ENCODE measurements around the gene SELP.

SELP gene

DNA sequence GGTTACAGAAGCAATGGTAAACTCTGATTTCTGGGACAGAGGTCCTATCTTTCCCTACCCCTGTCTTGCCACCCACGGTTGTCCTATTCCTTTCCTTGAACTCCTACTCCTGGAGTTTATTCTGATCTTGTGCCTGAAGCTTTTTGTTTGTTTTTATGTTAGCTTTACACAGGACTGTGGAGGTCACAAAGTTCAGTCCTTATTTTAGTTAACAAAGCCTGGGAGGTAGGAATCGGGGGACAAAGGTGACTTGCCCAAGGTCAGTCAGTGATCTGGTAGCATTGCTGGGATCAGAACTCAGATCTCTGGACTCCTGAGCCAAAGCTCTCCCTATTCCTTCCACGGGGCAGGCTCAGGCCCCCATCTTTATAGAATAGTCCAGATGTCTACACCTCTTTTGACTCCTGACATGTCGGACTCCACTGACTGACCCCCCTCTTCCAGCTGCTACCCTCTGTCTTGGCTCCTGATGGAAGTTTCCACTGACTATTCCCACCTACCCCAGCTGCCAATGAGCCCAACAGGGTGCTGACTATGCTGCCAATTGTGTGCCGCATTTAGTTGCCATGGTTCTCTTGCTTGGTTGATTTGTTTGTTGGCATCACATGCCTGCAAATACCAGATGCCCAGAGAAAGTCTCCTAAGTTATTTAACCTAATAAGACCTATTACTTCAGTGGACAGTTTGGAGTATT lies 53.5 kb downstream of the SELP start:
- DNase-seq (ENCODE audit: low read depth): no peak

DNA sequence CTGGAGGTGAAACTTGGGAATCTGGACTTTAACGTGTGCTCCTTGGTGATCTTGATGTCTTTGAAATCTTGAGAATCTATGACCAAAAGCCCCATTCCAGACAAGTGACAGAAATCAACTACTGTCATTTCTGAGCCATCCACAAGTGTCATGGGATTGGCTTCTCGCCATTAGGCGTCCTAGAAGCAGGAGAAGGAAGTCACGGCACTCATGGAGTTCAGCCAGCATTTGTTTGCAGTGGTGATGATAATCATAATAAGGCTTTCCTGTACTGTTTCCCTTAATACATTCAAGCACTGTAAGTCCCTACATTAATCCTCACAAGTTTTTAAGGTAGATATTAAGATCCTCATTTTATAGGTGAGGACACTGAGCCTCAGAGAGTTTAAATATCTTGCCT lies 55.6 kb downstream of the SELP start:
- DNase-seq (ENCODE audit: low read depth): no peak

DNA sequence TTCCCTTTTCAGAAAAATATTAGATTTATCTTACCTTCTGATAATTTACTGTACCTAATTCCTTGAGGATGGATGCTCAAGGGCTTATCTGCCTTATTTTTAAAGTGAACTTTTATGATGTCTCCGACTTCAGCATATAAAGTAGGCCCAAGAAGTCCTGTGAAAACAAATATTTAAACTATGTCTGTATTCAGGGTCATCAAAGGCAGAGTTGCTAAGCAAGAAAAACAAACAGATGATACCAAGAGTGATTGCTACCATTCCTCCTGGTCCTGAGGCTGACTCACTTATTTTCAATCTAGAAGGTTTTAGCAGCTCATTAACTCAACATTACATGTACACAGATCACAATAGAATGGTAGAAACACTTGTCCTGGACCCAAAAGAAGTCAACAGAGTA lies 57.7 kb downstream of the SELP start:
- DNase-seq (ENCODE audit: low read depth): no peak

DNA sequence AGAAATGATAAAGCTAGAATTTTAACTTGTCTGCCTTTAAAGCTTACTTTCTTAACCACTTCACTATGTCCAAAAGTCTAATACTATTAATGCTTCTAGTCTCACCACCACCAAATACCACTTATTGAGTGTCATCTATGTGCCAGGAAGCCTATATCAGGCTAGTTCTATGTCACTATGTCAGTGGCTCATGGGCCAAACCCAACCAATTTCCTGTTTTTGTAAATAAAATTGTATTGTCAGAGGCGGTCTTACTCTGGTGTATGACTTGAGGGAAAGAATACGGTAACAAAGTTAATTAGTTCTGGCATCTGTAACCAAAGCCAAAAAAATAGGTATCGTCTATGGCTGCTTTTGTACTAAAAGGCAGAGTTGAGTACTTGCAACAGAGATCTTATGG lies 58.5 kb downstream of the SELP start:
- no peak for DNase-seq (ENCODE audit: low read depth)

DNA sequence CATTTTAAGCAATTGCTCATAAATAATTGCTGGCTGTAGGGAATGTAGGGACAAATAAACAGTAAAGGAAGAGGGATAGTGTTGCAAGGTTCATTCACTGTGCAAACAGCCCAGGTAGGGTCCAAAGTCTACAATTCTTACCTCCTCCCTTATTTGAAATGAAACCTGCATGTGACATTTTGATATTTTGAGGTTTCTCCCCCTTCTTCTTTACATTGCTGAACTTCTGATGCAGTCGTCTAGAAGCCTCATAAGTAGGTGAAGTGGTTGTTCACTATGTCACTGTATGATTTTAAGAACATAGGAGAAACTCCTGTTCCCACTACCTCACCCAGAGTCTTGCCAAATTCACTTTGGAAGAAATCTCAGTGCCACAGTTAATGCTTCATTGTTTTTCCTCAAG lies 59.8 kb downstream of the SELP start:
- no peak for DNase-seq (ENCODE audit: low read depth)

DNA sequence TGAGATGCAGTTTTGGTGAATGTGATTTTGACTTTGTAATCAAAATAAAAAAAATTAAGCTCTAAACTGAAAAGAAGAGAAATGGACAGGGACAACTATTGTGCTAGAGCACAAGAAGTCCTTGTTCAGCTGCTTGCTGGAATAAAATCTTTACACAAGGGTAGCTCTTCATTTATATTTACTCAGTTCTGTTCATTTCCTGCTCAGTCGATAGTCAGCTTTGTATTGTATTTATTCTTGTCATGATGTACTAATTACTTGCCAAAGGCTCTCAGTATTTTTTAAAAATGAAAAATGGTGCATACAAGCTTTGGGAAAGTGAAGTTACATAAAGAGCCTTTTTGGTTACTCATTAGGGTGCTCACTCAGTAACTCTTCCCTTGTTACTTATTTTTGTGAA lies 61.4 kb downstream of the SELP start:
- DNase-seq (ENCODE audit: low read depth): no peak

DNA sequence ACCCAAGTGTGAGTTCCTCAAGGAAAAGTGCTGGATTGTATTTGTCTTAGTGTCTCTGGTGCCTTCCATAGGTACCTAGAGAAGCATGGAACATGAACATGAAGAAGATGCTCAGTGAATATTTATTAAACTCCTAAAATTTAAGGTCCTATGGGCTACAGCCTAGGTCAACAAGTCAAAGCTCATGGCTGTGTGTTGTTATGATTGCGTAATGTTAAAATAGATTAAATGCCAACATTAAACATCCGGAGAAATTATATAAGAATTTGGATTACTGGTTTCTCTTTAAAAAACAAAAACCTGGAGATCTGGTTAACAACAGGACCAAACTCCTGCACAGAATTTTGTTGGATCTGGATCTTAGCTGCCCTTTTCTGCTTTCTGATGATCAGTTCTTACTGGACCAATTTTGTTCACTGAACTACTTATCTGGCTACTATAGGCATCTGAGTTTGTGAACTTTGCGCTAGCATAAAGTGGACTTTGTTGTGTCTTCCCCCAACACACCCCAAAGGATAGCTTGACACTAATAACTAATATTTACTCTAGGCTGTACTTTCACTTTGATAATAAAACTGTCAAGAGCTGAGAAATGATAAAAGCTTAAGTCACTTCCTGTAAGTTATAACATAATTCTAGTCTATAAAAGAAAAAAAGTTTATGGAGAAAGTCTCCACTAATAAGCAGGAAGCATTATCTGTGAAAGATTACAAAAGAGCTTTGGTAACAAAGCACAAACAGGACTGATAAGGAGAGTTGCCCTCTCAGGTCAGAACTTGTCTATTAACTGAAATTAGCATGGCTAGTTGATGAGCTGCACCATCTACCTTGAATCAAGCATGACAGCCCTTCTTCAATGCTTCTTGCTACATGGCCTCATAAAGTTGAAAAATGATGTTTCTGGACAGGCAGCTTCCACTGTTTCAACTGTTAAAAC lies 64.3 kb downstream of the SELP start:
- DNase-seq (ENCODE audit: low read depth): no peak

DNA sequence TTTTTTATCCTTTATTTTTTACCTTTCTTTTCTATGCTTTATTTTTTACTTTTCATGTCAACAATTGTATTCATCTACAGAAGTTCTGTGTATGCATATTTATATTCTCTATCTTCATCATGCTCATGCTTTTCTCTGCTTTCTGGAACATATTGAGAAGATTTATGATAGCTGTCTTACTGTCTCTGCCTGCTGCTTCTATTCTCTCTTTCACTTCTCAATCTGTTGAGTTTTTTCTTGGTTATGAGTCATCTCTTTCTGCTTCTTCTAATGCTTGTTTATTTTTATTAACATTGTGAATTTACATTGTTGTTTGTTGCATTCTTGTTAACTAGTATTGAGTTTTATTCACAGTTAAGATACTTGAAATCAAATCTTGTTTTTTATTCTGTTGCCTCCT lies 66.3 kb downstream of the SELP start:
- DNase-seq (ENCODE audit: low read depth): no peak

DNA sequence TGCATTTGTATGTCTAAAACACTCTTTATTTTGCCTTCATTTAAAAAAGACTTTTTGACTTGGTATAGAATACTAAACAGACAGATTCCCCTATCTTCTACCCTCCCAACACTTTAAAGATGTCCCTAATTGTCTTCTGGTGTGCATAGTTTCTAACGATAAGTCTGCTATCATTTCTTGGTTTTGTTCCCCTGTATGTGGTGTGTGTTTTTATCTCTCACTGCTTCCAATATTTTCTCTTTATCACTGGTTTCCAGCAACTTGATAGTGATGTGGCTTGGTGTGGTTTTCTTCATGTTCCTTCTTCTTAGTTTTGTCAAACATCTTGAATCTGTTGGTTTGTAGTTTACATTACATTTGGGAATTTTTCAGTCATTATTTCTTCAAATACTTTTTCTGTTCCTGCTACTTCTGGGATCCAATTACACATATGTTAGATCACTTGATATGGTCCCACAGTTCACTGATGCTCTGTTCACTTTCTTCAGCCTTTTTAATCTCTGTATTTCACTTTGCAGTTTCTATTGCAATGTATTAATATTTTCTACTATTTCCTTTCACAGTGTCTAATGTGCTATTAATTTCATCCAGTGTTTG lies 66.8 kb downstream of the SELP start:
- DNase-seq (ENCODE audit: low read depth): no peak

DNA sequence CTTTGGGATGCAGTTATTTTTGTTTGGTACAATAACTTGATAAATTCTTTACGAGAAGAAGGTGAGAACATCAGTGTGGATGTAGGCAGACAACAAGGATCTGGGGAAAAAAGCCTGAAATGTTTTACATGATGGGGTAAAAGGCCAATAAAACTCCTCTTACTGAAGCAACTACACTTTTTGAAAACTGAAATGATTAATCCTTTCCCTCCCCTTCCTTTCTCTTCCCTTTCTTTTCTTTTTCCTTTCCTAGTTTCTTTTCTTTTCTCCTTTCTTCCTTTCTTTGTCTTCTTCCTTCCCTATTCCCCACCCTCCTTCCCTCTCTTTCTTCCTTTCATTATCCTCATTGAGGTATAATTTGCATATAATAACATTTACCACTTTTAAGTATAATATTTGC lies 68.2 kb downstream of the SELP start:
- no peak for DNase-seq (ENCODE audit: low read depth)

DNA sequence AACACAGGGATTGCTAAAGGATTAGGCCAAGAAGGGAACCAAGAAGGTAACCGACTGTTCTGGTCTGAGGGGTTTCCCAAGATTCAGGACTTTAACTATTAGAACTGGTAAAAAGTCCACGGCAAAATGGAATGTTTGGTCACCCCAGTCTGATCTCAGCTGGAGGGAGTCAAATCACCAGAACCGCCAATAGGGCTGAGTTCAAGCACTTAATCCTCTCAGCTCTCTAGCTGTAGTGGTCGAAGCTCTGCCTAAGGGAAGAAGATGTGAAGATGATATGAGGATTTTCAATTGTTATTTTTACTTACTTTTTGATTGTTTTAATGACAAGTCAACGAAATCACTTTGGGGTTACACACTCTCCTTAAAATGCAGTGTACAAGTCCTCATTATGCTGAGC lies 72.8 kb downstream of the SELP start:
- no peak for DNase-seq (ENCODE audit: low read depth)

DNA sequence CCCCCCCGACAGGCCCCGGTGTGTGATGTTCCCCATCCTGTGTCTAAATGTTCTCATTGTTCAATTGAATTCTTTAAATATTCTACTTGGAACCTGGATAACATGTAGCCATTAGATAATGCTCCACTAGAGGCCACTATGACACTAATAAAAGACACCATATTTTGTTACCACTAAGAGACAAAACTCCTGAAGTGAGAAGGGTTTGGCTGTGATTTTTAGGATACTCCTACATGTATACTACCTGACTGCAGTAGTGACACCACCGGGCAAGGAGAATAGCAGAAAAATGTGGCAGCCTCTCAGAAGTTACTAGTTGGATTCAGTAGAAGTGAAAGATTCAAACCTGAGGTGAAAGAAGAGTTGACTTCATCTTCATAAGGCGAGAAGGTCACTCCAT lies 79.6 kb downstream of the SELP start:
- no peak for DNase-seq (ENCODE audit: low read depth)

DNA sequence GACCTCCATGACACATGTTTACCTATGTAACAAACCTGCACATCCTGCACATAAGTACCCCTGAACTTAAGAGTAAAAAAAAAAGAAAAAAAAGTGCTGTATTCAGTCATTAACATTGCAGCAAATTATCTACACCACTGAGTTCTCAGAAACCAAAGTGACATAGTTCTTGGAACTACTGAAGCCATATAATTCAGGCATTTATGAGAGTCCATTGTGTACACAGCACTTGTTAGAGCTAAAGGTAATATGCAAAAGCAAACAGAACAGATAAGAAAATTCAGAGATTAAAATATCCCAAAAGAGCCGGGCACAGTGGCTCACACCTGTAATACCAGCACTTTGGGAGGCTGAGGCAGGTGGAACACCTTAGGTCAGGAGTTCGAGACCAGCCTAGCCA lies 81.6 kb downstream of the SELP start:
- no peak for DNase-seq (ENCODE audit: low read depth)

DNA sequence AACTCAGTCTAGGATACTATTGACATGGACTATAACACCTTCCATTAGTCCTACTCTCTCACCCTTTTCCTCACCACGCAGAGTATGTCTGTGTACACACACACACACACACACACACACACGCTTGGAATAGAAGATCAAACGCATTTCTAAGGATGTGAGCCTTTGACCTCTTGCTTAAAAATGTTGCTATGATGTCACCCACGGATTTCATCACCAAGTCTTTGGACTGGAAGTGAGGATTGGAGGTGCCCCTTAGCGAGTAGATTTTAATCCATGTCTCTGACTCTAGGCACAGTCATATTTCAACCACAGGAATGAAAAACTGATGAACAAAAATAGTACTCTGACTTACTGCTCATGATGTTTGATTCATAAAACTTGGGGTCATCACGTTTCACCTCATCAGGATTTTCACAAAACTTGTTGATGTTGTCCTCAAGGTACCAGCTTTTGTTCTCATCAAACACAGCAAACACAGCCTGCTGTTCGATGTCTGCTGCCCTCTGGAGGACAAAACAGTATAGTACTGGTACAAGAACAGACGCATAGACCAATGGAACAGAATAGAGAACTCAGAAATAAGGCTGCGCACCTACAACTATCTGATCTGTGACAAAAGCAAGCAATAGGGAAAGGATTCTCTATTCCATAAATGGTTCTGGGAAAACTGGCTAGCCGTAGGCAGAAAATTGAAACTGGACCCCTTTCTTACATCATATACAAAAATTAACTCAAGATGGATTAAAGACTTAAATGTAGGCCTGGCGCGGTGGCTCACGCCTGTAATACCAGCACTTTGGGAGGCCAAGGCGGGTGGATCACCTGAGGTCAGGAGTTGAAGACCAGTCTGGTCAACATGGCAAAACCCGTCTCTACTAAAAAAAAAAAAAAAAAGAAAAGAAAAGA lies 83.6 kb downstream of the SELP start:
- peak; percentile 27 for DNase-seq (ENCODE audit: low read depth)

DNA sequence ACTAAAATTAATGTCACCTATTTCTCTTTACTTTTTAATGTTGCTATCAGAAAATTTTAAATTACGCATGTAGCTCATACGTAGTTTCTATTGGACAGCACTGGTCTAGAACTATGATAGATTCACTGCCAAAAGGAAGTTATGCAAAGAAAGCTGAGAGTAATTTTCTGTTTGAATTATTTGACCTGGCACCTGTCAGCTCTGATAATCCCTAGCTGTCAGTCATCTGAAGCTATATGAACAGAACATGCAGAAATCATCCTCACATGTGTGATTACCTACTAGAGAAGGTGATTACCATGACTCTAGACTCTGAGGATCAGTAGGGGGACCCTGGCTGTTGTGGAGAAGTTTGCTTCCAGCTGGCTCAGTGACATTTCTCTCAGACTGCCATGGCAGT lies 84.5 kb downstream of the SELP start:
- no peak for DNase-seq (ENCODE audit: low read depth)

DNA sequence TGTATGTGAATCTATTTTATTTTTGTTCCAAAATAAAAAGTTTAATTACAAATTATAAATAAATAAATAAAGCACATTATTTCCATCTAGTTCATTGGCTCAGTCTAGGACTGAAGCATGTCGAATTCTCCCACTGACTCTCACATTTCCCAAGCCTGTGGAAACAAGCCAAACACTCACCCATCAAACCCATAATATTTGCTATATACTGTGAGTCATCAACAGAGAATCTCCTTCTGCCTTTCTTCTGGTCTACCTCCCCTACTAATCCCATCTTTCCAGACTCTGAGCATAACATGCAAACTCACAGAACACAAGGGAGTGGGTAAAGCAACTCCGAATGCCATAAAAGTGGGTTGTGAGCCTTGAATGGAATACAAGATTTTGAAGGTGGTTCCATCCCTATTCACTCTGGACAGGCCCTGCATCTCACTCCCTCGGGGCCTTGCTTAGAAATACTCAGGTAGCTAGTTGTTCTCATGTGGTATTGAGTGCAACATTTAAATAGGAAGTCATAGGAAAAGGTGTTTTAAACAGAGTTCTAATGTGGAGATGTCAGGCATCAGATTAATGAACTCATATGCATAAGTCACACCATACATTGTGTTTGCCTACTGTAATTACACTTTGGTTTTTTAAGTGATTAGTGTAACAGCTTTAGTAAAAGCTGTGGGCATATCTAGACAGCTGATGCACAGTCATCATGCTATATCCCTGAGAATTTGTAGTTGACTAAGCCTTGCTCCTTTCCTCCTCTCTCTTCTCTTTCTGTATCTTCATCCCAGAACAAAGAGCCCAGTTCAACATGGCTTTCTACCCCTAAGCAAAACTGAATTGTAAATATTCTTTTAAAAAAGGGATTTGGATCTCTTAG lies 90.7 kb downstream of the SELP start:
- DNase-seq (ENCODE audit: low read depth): no peak

Data from T follicular helper cell (primary cell).